ENCODE results near the gene GTF2H2.
"Not testable (repeated sequence)": the region's sequence is repeated elsewhere in the genome, so short reads cannot be mapped to it uniquely, and the experiment has no call there.

Gene GTF2H2

DNA sequence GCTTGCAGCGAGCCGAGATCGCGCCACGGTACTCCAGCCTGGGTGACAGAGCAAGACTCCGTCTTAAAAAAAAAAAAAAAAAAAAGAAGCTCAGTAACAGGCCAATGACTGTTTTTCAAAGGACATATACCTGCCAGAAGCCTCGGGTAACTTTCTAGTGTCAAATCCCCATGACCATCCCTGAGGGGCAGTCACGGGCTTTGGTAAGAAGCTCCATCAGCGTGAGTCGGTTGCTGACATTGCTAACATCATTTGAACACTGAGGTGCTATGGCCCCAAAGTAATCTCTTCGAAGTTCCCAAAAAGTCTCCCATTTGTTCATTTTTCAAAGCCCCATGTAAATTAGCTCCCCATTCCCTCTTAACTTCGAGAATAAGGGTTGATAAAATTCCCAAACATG, 53.9 kb downstream of the GTF2H2 start:
- DNase-seq (ENCODE audit: low read depth): no peak

DNA sequence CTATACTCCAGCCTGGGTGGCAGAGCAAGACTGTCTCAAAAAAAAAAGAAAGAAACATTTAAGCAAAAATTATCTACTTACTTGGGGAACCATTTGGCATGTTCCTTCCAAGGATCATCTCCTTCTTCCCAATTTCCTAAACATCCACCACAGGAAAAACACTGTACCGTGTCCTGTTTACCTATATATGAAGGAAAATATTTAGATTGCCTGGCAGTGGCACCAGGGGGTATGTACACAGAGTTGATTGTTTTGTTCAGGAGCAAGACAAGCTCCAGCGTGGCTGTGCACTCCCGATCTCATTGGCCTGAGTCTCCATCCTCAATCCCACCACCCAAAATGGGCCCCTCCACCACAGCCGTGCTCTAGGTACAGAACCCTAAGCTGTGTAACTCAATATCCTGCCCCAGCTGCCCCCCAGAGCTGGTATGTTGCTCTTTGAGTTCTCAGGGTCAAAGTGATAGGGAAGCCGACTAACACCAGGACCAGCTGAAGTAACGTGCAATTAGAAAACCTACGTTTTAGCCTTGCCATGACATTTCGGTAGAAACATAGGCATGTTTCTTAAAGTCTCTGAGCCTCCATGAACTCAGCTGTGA, 56.2 kb downstream of the GTF2H2 start:
- no peak for DNase-seq (ENCODE audit: low read depth)

DNA sequence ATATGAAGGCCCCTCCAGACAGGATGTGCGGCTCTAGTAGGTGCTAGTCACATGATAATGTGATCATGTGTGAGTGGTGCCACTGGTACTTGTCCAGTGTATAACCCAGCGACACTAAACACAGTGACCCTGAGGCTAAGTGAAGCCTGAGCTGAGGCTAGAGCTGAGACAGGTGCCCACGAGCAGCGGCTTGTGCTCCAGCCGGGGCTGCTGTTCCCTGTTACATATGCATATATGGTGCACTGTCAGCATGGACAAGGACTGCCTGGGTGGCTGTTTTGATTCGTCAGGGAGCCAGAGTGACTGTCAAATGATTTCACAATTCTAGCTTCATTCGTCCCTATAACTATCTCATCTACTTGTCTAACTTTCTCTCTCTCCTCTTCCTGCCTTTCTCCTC, 60.5 kb downstream of the GTF2H2 start:
- DNase-seq (ENCODE audit: low read depth): not testable (repeated sequence)

Data from GM04504 (cell line).